Activated CD8-positive, alpha-beta memory T cell treated with anti-CD3 and anti-CD28 coated beads for 24 hours (primary cell): Measurements from ENCODE around the gene OR52N4.
"Not testable (repeated sequence)": the region's sequence is repeated elsewhere in the genome, so short reads cannot be mapped to it uniquely, and the experiment has no call there.

Experiments used
- DNase-seq: peaks from one replicate; pipeline ENCODE4 v3.0.0-alpha.2; 2020

Gene OR52N4

GRCh38 chr11:5753943-5754342 is at the start of gene OR52N4:
OR52N4 (plus strand) TSS chr11:5754243; CDS start chr11:5754741, 498 bp downstream.
- DNase-seq = no peak

GRCh38 chr11:5705688-5706087 is 48.4 kb upstream of the OR52N4 start:
- DNase-seq = no peak

GRCh38 chr11:5712507-5712906 is 41.5 kb upstream of the OR52N4 start:
- no peak for DNase-seq

DNA sequence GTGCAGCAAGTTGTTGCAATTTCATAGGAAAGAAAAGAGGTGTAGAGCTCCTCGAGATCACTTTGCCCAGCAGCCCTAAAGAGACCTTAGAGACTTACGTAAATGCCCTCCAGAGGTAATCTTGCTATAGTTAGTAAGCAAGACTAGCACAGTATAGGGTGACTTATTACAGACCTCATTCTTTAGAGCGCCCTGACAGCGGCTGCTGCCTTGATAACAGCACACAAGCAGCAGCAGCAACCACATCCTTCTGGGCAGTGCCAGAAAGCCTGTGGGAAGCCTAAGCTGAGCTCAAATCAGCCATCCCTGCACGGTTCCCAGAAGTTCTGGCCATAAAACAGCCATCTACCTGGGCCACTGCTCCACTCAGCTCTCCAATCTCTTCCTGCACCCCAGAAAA is 40.3 kb upstream of the OR52N4 start:
- DNase-seq = no peak

- not testable (repeated sequence) for DNase-seq
Observed at GRCh38 chr11:5716518-5716917, 37.5 kb upstream of the OR52N4 start.

GRCh38 chr11:5719703-5720495 is 34.1 kb upstream of the OR52N4 start:
- no peak for DNase-seq

GRCh38 chr11:5722622-5723021 is 31.4 kb upstream of the OR52N4 start:
- no peak for DNase-seq

DNA sequence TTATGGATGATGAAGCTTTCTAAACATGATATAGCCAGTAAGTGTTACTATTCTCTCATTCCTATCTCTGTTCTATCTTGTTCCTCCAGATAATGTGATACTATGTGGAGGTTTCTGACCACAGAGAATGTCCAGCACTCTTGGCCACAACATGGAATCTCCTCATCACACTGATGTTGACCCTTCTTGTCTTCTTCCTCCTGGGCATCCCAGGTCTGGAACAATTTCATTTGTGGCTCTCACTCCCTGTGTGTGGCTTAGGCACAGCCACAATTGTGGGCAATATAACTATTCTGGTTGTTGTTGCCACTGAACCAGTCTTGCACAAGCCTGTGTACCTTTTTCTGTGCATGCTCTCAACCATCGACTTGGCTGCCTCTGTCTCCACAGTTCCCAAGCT is 27.7 kb upstream of the OR52N4 start:
- DNase-seq = no peak

- no peak for DNase-seq
Observed at GRCh38 chr11:5727691-5728090, 26.4 kb upstream of the OR52N4 start.

GRCh38 chr11:5736396-5736795 is 17.6 kb upstream of the OR52N4 start, which contains the start of gene OR56B1:
OR56B1 (plus strand) TSS chr11:5736448; CDS start chr11:5736517, 69 bp downstream.
- DNase-seq = no peak

- DNase-seq = no peak
Observed at GRCh38 chr11:5737091-5737490, 17.0 kb upstream of the OR52N4 start.

GRCh38 chr11:5737670-5738392 is 16.2 kb upstream of the OR52N4 start:
- no peak for DNase-seq

DNA sequence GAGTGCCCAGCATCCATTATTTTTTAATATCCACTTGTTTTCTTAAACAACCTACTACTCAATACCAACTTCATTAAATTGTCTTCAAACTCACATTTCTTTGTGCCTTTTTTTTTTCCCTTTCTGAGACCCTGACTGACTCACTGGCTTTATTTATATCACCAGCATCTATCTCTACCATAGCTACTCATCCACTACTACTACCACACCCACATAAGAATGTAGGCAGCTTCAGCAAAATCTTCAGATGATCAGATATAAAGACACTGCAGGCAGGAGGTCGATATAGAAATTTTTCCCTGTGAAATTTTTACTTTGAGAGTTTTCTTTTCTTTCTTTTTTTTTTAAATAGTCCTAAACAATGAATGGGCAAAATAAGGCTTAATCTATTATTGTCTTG is 15.6 kb upstream of the OR52N4 start:
- no peak for DNase-seq

DNA sequence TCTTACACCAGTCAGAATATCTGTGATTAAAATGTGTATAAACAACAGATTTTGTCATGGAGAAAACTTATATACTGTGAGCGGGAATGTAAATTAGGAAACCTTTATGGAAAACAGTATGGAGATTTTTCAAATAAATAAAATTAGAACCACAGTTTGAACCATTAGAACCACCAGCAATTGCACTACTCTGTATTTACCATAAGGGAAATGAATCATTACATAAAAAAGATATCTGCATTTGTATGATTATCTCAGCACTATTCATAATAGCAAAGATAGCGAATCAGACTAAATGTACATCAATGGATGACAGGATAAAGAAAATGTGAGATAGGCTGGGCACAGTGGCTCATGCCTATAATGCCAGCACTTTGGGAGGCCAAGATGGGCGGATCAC is 7.4 kb upstream of the OR52N4 start:
- DNase-seq = no peak

GRCh38 chr11:5749836-5750235 is 4.2 kb upstream of the OR52N4 start:
- DNase-seq = no peak

DNA sequence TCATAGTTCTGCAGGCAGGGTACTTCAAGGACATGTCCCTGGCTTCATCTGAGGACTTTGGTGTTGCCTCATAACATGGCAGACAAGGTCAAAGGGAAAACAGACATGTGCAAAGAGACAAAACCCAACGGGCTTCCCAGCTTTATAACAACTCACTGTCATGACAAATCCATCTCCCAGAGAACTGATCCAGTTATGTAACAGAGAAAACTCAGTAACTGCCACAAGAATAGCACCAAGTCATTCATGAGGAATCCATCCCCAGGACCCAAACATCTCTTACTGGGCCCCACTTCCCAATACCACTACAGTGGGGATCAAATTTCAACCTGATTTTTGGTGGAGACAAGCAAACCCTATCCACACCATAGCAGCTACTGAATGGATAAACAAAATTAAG is 13.0 kb downstream of the OR52N4 start:
- DNase-seq = no peak

- no peak for DNase-seq
Observed at GRCh38 chr11:5783255-5783654, 29.2 kb downstream of the OR52N4 start, which contains the start of gene OR52N5. OR52N5 (minus strand) TSS chr11:5783355; CDS start chr11:5778634, 4,721 bp downstream.

DNA sequence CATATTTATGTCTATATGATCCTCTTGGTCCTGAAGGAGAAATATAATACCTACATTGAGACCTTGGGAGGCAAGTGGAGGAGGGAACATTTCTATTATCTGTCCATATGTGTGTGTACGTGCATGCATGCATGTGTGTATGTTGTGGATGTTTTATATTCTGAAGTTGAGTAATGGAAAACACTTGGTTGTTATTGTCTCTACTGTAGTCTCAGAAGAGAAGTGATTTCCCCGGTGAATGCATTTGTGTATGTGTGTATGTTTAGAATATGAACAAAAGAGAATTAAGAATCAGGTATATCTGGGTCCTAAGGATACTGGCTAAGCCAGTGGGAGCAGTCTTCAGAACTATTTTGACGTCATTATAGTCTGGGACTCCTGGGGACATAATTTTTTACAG is 37.1 kb downstream of the OR52N4 start, which contains the start of gene OR52N1:
Gene OR52N1, minus strand, starts transcription at position 101 of the 400 bp plus-strand sequence. CDS start 2,449 bp downstream, outside the sequence.
- DNase-seq = no peak

DNA sequence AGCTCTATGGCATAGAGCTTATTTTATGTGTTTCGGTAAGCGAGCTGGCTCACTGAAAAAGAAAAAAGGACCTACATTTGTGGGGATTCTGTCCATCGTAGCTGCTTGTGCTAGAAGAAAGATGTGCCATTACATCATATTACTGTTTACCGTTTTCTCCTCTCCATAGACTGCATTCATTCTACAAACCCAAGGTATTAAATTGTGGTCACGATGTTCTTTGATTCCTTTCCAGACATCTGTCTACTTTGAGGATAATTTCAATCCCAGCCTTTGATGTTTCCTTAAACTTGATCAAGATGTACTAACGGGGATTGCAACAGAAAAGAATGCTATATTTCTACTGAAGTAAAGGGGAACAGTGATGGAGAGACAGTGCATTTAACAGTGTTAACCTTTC is 42.5 kb downstream of the OR52N4 start:
- DNase-seq = no peak

DNA sequence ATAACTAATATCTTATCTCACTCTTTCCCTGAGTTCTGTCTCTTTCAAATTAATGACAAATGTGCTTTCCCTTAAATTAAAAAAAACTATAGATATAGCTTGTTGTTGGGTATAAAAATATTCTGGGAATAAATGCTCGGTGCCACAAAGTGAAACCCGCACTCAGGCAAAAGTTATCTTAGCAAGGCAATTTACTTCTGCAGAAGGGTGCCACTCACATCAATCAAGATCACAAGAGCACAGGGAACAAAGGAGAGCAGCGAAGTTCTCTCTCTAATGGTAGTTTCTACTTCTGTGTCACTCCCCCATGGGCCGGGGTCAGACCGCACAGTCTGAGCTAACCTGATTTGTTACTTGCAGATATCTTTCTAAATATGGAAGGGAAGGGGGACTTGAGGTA is 49.9 kb downstream of the OR52N4 start:
- DNase-seq = no peak
